ENCODE measurements around the gene IGF2. TPM values are rescaled to one million over a fixed set of nuclear protein-coding genes. Genes with fewer than 3 reads are reported as not detected.
A peak's percentile ranks its signal among the peaks of the same experiment; 100 is the strongest.
"Not testable (repeated sequence)": the region's sequence is repeated elsewhere in the genome, so short reads cannot be mapped to it uniquely, and the experiment has no call there.

IGF2 gene
- total RNA-seq, 4 donors from 2014 or later: 3.2 to 9.7 (median 5.6) TPM

GRCh38 chr11:2178906-2179494, 39.8 kb upstream of the IGF2 start:
- Histone ChIP-seq H3K9me3 (no peaks in the 10 kb centered on the region), H3K4me1 (peaks cover 35% of the 10 kb centered on the region), H3K27me3 (peaks cover 48% of the 10 kb centered on the region), H3K27ac (peak overlapping the region; percentile 45), H3K4me3 (no peak overlapping the region), H3K36me3 (no peaks in the 10 kb centered on the region)
- TF ChIP-seq POLR2AphosphoS5 (IDR thresholded peaks at IDR 0.05): no peak
- no peak for TF ChIP-seq POLR2A (IDR thresholded peaks at IDR 0.05)
- TF ChIP-seq CTCF (IDR thresholded peaks at IDR 0.05): no peak
- no peak for TF ChIP-seq EP300 (IDR thresholded peaks at IDR 0.05)
- no peak for DNase-seq (ENCODE audit: low spot score in 2 of 2)
- WGBS: 19% methylated on average over 5 of the region's 16 CpGs

GRCh38 chr11:2178055-2178773, 39.0 kb upstream of the IGF2 start:
- H3K27me3 ChIP-seq: peaks cover 50% of the 10 kb centered on the region
- peaks cover 35% of the 10 kb centered on the region for H3K4me1 ChIP-seq
- not testable (repeated sequence) for H3K9me3 ChIP-seq; H3K4me3 ChIP-seq; H3K27ac ChIP-seq; DNase-seq (ENCODE audit: low spot score in 2 of 2); H3K36me3 ChIP-seq
- 57% methylated on average over 14 of the region's 16 CpGs for WGBS

GRCh38 chr11:2177076-2177475, 37.9 kb upstream of the IGF2 start:
- DNase-seq (ENCODE audit: low spot score in 2 of 2): no peak
- Histone ChIP-seq H3K27me3 (peaks cover 42% of the 10 kb centered on the region), H3K27ac (no peak overlapping the region), H3K4me3 (no peak overlapping the region), H3K9me3 (no peaks in the 10 kb centered on the region), H3K4me1 (peaks cover 35% of the 10 kb centered on the region), H3K36me3 (no peaks in the 10 kb centered on the region)
- 22% methylated on average over 6 of the region's 18 CpGs for WGBS
- no peak for TF ChIP-seq POLR2A (IDR thresholded peaks at IDR 0.05)
- no peak for TF ChIP-seq EP300 (IDR thresholded peaks at IDR 0.05)
- TF ChIP-seq POLR2AphosphoS5 (IDR thresholded peaks at IDR 0.05): no peak
- TF ChIP-seq CTCF (IDR thresholded peaks at IDR 0.05): no peak

- no peak for DNase-seq (ENCODE audit: low spot score in 2 of 2)
- no peak overlapping the region for H3K4me3 ChIP-seq
- peaks cover 35% of the 10 kb centered on the region for H3K4me1 ChIP-seq
These were observed 37.3 kb upstream of the IGF2 start for GRCh38 chr11:2176389-2176900.

GRCh38 chr11:2175659-2176058, 36.5 kb upstream of the IGF2 start:
- peaks cover 39% of the 10 kb centered on the region for H3K27me3 ChIP-seq
- no peaks in the 10 kb centered on the region for H3K9me3 ChIP-seq
- 20% methylated on average over 6 of the region's 13 CpGs for WGBS
- H3K36me3 ChIP-seq: no peaks in the 10 kb centered on the region
- no peak for TF ChIP-seq POLR2AphosphoS5 (IDR thresholded peaks at IDR 0.05)
- TF ChIP-seq EP300 (IDR thresholded peaks at IDR 0.05): no peak
- no peak for TF ChIP-seq CTCF (IDR thresholded peaks at IDR 0.05)
- peaks cover 35% of the 10 kb centered on the region for H3K4me1 ChIP-seq
- H3K27ac ChIP-seq: no peak overlapping the region
- DNase-seq (ENCODE audit: low spot score in 2 of 2): no peak
- H3K4me3 ChIP-seq: no peak overlapping the region

More at GRCh38 chr11:2176389-2176900, 37.3 kb upstream of the IGF2 start:
- no peak overlapping the region for H3K27ac ChIP-seq
- TF ChIP-seq POLR2A (IDR thresholded peaks at IDR 0.05) (no peak), CTCF (IDR thresholded peaks at IDR 0.05) (no peak), POLR2AphosphoS5 (IDR thresholded peaks at IDR 0.05) (no peak), EP300 (IDR thresholded peaks at IDR 0.05) (no peak)
- whole genome bisulfite sequencing: 91% methylated on average over 10 of the region's 14 CpGs
- H3K9me3 ChIP-seq: no peaks in the 10 kb centered on the region
- H3K36me3 ChIP-seq: no peaks in the 10 kb centered on the region
- H3K27me3 ChIP-seq: peaks cover 40% of the 10 kb centered on the region
